GM12878 (cell line): Measurements from ENCODE around the gene ANKRD33B. TPM values are rescaled to one million over a fixed set of nuclear protein-coding genes. Genes with fewer than 3 reads are reported as not detected.

Source experiments
- BACH1 ChIP-seq: fragments of 450-650 bp; IDR thresholded peaks from 2 replicates; pipeline ENCODE4 v1.6.1; 2017; ENCODE audit warnings: mild to moderate bottlenecking, borderline replicate concordance
- HDAC2 ChIP-seq: fragments of 200-600 bp; sonication (generic); IDR thresholded peaks from 2 replicates; pipeline ENCODE4 v1.6.1; 2017
- IKZF1 ChIP-seq: fragments of 450-650 bp; conservative IDR thresholded peaks from 2 replicates; pipeline ENCODE4 v1.6.1; 2017; ENCODE audit warnings: antibody characterized with exemption, mild to moderate bottlenecking
- NR2F1 ChIP-seq: fragments of 450-650 bp; conservative IDR thresholded peaks from 2 replicates; pipeline ENCODE4 v1.6.1; 2017; ENCODE audit warnings: mild to moderate bottlenecking
- POLR2AphosphoS5 ChIP-seq: IDR thresholded peaks from 2 replicates; pipeline ENCODE4 v1.6.1; 2011; ENCODE audit warnings: mild to moderate bottlenecking, low read length, inconsistent platforms
- STAT1 ChIP-seq: fragments of 450-650 bp; conservative IDR thresholded peaks from 2 replicates; pipeline ENCODE4 v1.6.1; 2014; ENCODE audit warnings: antibody characterized with exemption, mild to moderate bottlenecking
- TARDBP ChIP-seq: IDR thresholded peaks from 2 replicates; pipeline ENCODE4 v1.6.1; 2016; ENCODE audit warnings: borderline replicate concordance
- TCF3 ChIP-seq: IDR thresholded peaks from 2 replicates; pipeline ENCODE4 v1.6.1; 2012; ENCODE audit warnings: low read depth, mild to moderate bottlenecking, low read length, borderline replicate concordance; ENCODE audit not compliant: insufficient read depth
- polyA plus RNA-seq, 11 experiments: library from polyadenylated mRNA; depleted of rRNA in 4 of 11; unstranded in 6 of 11; stranded (reverse) in 5 of 11; fragments of >200 nt; fragmentation: Nextera tagmentation in 4 of 11; fragmentation: Illumina TruSeq in 1 of 11; extraction: Ambion mirVana in 4 of 11; extraction: Trizol in 1 of 11; gene quantifications; 1 replicate in 1 of 11; 2 replicates in 10 of 11; pipeline versions ENCODE4 v1.2.1 to v1.2.3, GENCODE V29; 2011 to 2016; ENCODE audit warnings: inconsistent platforms in 2 of 11, missing spikeins in 2 of 11, low read depth in 1 of 11
- total RNA-seq, 4 experiments: library from RNA; depleted of rRNA in 3 of 4; stranded (reverse); fragments of >200 nt in 3 of 4; fragmentation: Illumina TruSeq in 1 of 4; extraction: Trizol in 1 of 4; gene quantifications; 2 replicates each; pipeline versions ENCODE4 v1.2.1 to v1.2.3, GENCODE V29; 2013 to 2021
- TF ChIP-seq, protein P1 (sequence below): IDR thresholded peaks from 2 replicates; pipeline ENCODE4 v1.6.1; 2012; ENCODE audit warnings: improper control_type of control experiment, low read depth, low read length; ENCODE audit not compliant: insufficient replicate concordance

Gene ANKRD33B
- total and polyA plus RNA-seq, 10 of the 15 experiments (the other 5 are each of a cell fraction or from before 2014, with no cell fraction given), result 4.9 to 61.6 (median 15.6) TPM

DNA sequence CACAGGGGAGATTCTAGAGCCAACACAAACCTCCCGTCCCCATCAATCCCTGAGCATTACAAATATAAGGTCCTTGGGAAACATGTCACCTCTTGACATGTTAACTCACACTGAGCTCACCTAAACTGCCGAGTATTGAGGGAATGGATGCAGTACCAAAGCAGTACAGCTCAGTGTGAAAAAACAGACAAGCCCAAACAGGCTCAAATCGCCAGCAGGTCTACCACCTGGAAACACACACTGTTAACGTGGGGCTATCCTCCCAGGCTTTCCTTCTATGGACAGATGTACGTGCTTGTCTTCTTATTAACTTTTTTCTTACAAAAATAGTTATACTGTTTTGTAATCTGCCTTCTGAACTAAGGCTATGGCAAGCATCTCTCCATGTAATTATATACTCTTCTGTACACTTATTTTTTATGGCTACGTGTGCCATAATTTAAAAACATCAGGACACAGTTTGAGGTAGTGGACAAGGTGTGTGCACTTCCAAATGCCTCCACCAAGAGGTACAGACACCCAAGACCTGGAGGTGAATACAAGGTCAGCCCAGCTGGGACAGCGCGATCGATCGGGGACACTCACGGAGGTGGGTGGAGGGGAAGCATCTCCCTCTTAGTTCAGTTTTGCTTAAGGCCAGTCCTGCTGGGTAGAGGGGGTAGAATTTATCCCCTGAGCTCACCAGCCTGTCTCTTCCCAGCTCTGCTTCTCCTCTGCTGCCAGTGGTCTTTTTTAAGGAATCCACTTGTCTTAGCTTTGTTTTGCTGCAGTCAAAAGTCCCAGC, 120.6 kb downstream of the ANKRD33B start (continued):
- TF ChIP-seq BACH1 (no peak), STAT1 (no peak), POLR2AphosphoS5 (peak; percentile 59), TCF3 (0 out of 2 replicates have a peak, but pooled peaks have one; percentile 12), IKZF1 (no peak), HDAC2 (no peak), NR2F1 (no peak; the same call in 1 of the 2 replicates), TARDBP (no peak)
- TF ChIP-seq, protein P1, sequence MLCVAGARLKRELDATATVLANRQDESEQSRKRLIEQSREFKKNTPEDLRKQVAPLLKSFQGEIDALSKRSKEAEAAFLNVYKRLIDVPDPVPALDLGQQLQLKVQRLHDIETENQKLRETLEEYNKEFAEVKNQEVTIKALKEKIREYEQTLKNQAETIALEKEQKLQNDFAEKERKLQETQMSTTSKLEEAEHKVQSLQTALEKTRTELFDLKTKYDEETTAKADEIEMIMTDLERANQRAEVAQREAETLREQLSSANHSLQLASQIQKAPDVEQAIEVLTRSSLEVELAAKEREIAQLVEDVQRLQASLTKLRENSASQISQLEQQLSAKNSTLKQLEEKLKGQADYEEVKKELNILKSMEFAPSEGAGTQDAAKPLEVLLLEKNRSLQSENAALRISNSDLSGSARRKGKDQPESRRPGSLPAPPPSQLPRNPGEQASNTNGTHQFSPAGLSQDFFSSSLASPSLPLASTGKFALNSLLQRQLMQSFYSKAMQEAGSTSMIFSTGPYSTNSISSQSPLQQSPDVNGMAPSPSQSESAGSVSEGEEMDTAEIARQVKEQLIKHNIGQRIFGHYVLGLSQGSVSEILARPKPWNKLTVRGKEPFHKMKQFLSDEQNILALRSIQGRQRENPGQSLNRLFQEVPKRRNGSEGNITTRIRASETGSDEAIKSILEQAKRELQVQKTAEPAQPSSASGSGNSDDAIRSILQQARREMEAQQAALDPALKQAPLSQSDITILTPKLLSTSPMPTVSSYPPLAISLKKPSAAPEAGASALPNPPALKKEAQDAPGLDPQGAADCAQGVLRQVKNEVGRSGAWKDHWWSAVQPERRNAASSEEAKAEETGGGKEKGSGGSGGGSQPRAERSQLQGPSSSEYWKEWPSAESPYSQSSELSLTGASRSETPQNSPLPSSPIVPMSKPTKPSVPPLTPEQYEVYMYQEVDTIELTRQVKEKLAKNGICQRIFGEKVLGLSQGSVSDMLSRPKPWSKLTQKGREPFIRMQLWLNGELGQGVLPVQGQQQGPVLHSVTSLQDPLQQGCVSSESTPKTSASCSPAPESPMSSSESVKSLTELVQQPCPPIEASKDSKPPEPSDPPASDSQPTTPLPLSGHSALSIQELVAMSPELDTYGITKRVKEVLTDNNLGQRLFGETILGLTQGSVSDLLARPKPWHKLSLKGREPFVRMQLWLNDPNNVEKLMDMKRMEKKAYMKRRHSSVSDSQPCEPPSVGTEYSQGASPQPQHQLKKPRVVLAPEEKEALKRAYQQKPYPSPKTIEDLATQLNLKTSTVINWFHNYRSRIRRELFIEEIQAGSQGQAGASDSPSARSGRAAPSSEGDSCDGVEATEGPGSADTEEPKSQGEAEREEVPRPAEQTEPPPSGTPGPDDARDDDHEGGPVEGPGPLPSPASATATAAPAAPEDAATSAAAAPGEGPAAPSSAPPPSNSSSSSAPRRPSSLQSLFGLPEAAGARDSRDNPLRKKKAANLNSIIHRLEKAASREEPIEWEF, result no peak
